Measurements from ENCODE around the gene RXFP1.

- TF ChIP-seq, protein P1, sequence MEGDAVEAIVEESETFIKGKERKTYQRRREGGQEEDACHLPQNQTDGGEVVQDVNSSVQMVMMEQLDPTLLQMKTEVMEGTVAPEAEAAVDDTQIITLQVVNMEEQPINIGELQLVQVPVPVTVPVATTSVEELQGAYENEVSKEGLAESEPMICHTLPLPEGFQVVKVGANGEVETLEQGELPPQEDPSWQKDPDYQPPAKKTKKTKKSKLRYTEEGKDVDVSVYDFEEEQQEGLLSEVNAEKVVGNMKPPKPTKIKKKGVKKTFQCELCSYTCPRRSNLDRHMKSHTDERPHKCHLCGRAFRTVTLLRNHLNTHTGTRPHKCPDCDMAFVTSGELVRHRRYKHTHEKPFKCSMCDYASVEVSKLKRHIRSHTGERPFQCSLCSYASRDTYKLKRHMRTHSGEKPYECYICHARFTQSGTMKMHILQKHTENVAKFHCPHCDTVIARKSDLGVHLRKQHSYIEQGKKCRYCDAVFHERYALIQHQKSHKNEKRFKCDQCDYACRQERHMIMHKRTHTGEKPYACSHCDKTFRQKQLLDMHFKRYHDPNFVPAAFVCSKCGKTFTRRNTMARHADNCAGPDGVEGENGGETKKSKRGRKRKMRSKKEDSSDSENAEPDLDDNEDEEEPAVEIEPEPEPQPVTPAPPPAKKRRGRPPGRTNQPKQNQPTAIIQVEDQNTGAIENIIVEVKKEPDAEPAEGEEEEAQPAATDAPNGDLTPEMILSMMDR (IDR thresholded peaks at IDR 0.05; ENCODE audit: insufficient read depth, low read length), result no peak
- TF ChIP-seq, protein P2, sequence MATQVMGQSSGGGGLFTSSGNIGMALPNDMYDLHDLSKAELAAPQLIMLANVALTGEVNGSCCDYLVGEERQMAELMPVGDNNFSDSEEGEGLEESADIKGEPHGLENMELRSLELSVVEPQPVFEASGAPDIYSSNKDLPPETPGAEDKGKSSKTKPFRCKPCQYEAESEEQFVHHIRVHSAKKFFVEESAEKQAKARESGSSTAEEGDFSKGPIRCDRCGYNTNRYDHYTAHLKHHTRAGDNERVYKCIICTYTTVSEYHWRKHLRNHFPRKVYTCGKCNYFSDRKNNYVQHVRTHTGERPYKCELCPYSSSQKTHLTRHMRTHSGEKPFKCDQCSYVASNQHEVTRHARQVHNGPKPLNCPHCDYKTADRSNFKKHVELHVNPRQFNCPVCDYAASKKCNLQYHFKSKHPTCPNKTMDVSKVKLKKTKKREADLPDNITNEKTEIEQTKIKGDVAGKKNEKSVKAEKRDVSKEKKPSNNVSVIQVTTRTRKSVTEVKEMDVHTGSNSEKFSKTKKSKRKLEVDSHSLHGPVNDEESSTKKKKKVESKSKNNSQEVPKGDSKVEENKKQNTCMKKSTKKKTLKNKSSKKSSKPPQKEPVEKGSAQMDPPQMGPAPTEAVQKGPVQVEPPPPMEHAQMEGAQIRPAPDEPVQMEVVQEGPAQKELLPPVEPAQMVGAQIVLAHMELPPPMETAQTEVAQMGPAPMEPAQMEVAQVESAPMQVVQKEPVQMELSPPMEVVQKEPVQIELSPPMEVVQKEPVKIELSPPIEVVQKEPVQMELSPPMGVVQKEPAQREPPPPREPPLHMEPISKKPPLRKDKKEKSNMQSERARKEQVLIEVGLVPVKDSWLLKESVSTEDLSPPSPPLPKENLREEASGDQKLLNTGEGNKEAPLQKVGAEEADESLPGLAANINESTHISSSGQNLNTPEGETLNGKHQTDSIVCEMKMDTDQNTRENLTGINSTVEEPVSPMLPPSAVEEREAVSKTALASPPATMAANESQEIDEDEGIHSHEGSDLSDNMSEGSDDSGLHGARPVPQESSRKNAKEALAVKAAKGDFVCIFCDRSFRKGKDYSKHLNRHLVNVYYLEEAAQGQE (IDR thresholded peaks at IDR 0.05; ENCODE audit: insufficient replicate concordance, low read depth), result no peak
Observed at GRCh38 chr4:158644356-158644755, 122.7 kb downstream of the RXFP1 start.

All from HL-60 (cell line).